AG09309 (cell line): ENCODE results near the gene DMRT2.

ENCODE experiments used
- DNase-seq: peaks from one replicate; pipeline ENCODE4 v3.0.0-alpha.2; 2010; ENCODE audit warnings: low read depth
- H3K4me3 ChIP-seq: 2 replicates; pipeline ENCODE4 v1.5.1; 2011; ENCODE audit warnings: mild to moderate bottlenecking, low read depth, low read length, moderate library complexity; ENCODE audit not compliant: control insufficient read depth
- CTCF ChIP-seq: IDR thresholded peaks from 2 replicates; pipeline ENCODE4 v1.5.1; 2011; ENCODE audit warnings: mild to moderate bottlenecking, low read depth, low read length, inconsistent platforms; ENCODE audit not compliant: insufficient read depth, control insufficient read depth; ENCODE audit errors: missing control alignments

DMRT2 gene

GRCh38 chr9:1009101-1009707 lies 41.0 kb upstream of the DMRT2 start:
- no peak overlapping the region for H3K4me3 ChIP-seq
- peak; percentile 11 for DNase-seq
- TF ChIP-seq CTCF: peak; percentile 99

- no peak overlapping the region for H3K4me3 ChIP-seq
- no peak for TF ChIP-seq CTCF
- DNase-seq: no peak
Measured at GRCh38 chr9:1013021-1013420, 37.1 kb upstream of the DMRT2 start.

- no peak for TF ChIP-seq CTCF
- no peak overlapping the region for H3K4me3 ChIP-seq
- no peak for DNase-seq
Measured at GRCh38 chr9:1014225-1014624, 35.9 kb upstream of the DMRT2 start.

- no peak for TF ChIP-seq CTCF
- DNase-seq: no peak
- no peak overlapping the region for H3K4me3 ChIP-seq
Measured at GRCh38 chr9:1014640-1015039, 35.5 kb upstream of the DMRT2 start.

- no peak overlapping the region for H3K4me3 ChIP-seq
- DNase-seq: no peak
Measured at GRCh38 chr9:1018121-1018520, 32.0 kb upstream of the DMRT2 start.

GRCh38 chr9:1024112-1024511 lies 26.0 kb upstream of the DMRT2 start:
- no peak for TF ChIP-seq CTCF
- H3K4me3 ChIP-seq: no peak overlapping the region
- no peak for DNase-seq

More at GRCh38 chr9:1018121-1018520, 32.0 kb upstream of the DMRT2 start:
- peak; percentile 48 for TF ChIP-seq CTCF
